T-cell (primary cell): ENCODE results near the gene SIRPA. TPM values are rescaled to one million over a fixed set of nuclear protein-coding genes. Genes with fewer than 3 reads are reported as not detected.

Source experiments
- ATAC-seq, 4 experiments: fragments of 200-7000 bp in 3 of 4; fragments of 150-1000 bp in 1 of 4; cut with Tn5 transposase; replicated peaks in 1 of 4; 1 replicate in 3 of 4; 2 replicates in 1 of 4; pipeline ENCODE4 v1.10.0; 2021; ENCODE audit warnings: moderate library complexity in 3 of 4, mild to moderate bottlenecking in 2 of 4, moderate number of reproducible peaks in 1 of 4
- CTCF ChIA-PET, 2 donors: fragments of 300-600 bp; sonication (Branson Sonifier 250); formaldehyde crosslinking; loops; one replicate each; lab custom pipeline; 2022; ENCODE audit warnings: antibody characterized with exemption in 2 of 2; lab: Charles Lee
- POLR2A ChIA-PET, 2 donors: fragments of 300-600 bp; sonication (Branson Sonifier 250); formaldehyde crosslinking; loops; one replicate each; lab custom pipeline; 2022; ENCODE audit warnings: antibody characterized with exemption in 2 of 2; lab: Charles Lee
- DNase-seq, 35 experiments: peaks; one replicate each; pipeline versions ENCODE4 v3.0.0 to v3.0.0-alpha.2; 2013 to 2023
- H3K27ac ChIP-seq: one replicate; pipeline ENCODE4 v1.5.1; 2013; ENCODE audit warnings: low read length
- H3K27me3 ChIP-seq, 2 experiments: replicated peaks in 1 of 2; 1 replicate in 1 of 2; 2 replicates in 1 of 2; pipeline versions ENCODE4 v1.6.1 to v1.7.0; 2013; ENCODE audit warnings: low read length in 1 of 2, mixed read lengths in 1 of 2; ENCODE audit not compliant: control insufficient read depth in 2 of 2, insufficient read depth in 2 of 2; ENCODE audit errors: extremely low read depth in 1 of 2
- H3K36me3 ChIP-seq, 2 donors: 1 replicate in 1 of 2; 2 replicates in 1 of 2; pipeline versions ENCODE4 v1.6.1 to v1.7.0; 2013; ENCODE audit warnings: low read length in 1 of 2; ENCODE audit not compliant: control insufficient read depth in 2 of 2, insufficient read depth in 1 of 2; ENCODE audit errors: extremely low read depth in 1 of 2
- H3K4me1 ChIP-seq, 2 experiments: 1 replicate in 1 of 2; 2 replicates in 1 of 2; pipeline versions ENCODE4 v1.6.1 to v1.7.0; 2013; ENCODE audit warnings: low read length in 2 of 2, mixed read lengths in 1 of 2; ENCODE audit not compliant: insufficient read depth in 2 of 2, control insufficient read depth in 1 of 2; ENCODE audit errors: extremely low read depth in 1 of 2
- H3K4me3 ChIP-seq, 2 donors: 1 replicate in 1 of 2; 2 replicates in 1 of 2; pipeline versions ENCODE4 v1.5.1 to v1.7.0; 2013; ENCODE audit warnings: mild to moderate bottlenecking in 2 of 2, low read length in 1 of 2, moderate library complexity in 1 of 2; ENCODE audit not compliant: control insufficient read depth in 1 of 2; ENCODE audit errors: extremely low read depth in 1 of 2
- H3K9me3 ChIP-seq: 2 replicates; pipeline ENCODE4 v1.7.0; 2013
- H3K27ac Mint-ChIP-seq, 2 donors: one replicate each; pipeline ENCODE4 v1.8.0; 2020 to 2021; ENCODE audit warnings: mild to moderate bottlenecking in 2 of 2, mixed read lengths in 2 of 2
- H3K27me3 Mint-ChIP-seq, 2 donors: one replicate each; pipeline ENCODE4 v1.8.0; 2021 to 2022; ENCODE audit warnings: mixed read lengths in 2 of 2
- H3K36me3 Mint-ChIP-seq: one replicate; pipeline ENCODE4 v1.8.0; 2021; ENCODE audit warnings: mixed read lengths
- H3K4me1 Mint-ChIP-seq, 3 donors: one replicate each; pipeline ENCODE4 v1.8.0; 2020 to 2022; ENCODE audit warnings: mixed read lengths in 3 of 3, mild to moderate bottlenecking in 1 of 3
- H3K4me3 Mint-ChIP-seq, 3 donors: one replicate each; pipeline ENCODE4 v1.8.0; 2020 to 2022; ENCODE audit warnings: mild to moderate bottlenecking in 3 of 3, mixed read lengths in 3 of 3, moderate library complexity in 3 of 3
- H3K9me3 Mint-ChIP-seq, 3 donors: one replicate each; pipeline ENCODE4 v1.8.0; 2020 to 2022; ENCODE audit warnings: mixed read lengths in 3 of 3
- WGBS: methylation state at CpG from one replicate; pipeline ENCODE4 v1.1.5; 2013; ENCODE audit warnings: missing lambda C conversion rate; ENCODE audit not compliant: insufficient coverage; 5-methylcytosine and 5-hydroxymethylcytosine counted together
- total RNA-seq, 35 experiments: library from RNA in 6 of 35; stranded (reverse) in 6 of 35; fragments of 120-200 nt in 1 of 35; gene quantifications; one replicate each; pipeline versions ENCODE4 v1.2.1 to v1.2.4 and lab custom pipeline; 2013 to 2026

The SIRPA gene
- total RNA-seq, 5 donors from 2014 or later (not counting 1 experiment from before 2014, with no cell fraction given), result 0.15 to 0.72 (median 0.50) TPM; not detected in 1

DNA sequence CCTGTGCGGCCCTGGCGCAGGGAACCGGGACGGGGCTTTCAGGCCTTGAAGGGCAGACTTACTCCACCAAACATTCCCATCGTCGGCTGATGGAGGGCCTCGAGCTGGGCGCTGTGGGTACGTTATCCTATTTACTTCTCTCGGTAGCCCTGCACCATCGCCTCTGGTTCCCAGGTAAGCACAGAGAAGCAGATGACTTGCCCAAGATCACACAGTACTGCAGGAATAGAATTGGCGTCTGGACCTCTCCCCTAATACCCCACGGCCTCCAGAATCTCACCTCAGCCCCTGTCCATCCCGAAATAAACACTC, 52.3 kb downstream of the SIRPA start:
- no peaks in the 10 kb centered on the region for H3K36me3 ChIP-seq
- ATAC-seq, result no peak
- H3K4me3 ChIP-seq, result no peak overlapping the region
- H3K27me3 Mint-ChIP-seq, result peaks cover 45 to 47% of the 10 kb centered on the region in 2 donors
- H3K27ac ChIP-seq, result no peak overlapping the region
- no peaks in the 10 kb centered on the region for H3K4me1 ChIP-seq
- peaks cover 0 to 3% (median 0%) of the 10 kb centered on the region in 3 donors for H3K4me1 Mint-ChIP-seq
- 68% methylated on average over 14 of the region's 14 CpGs for WGBS
- no peak overlapping the region for H3K27ac Mint-ChIP-seq
- POLR2A ChIA-PET, result no interaction called here
- CTCF ChIA-PET, result no interaction called here
- H3K4me3 Mint-ChIP-seq, result no peak overlapping the region
- DNase-seq, result no peak
- H3K9me3 Mint-ChIP-seq, result no peaks in the 10 kb centered on the region
- no peaks in the 10 kb centered on the region for H3K36me3 Mint-ChIP-seq
- no peaks in the 10 kb centered on the region for H3K9me3 ChIP-seq
- H3K27me3 ChIP-seq, result peaks cover 0 to 45% of the 10 kb centered on the region in 2 experiments

GRCh38 chr20:1949347-1950100, 54.3 kb downstream of the SIRPA start:
- Histone ChIP-seq H3K27ac (no peak overlapping the region), H3K9me3 (no peaks in the 10 kb centered on the region), H3K4me3 (no peak overlapping the region), H3K36me3 (no peaks in the 10 kb centered on the region), H3K27me3 (peaks cover 0 to 38% of the 10 kb centered on the region in 2 experiments), H3K4me1 (no peaks in the 10 kb centered on the region)
- POLR2A ChIA-PET, result no interaction called here
- ATAC-seq, result no peak
- Mint-ChIP-seq H3K36me3 (no peaks in the 10 kb centered on the region), H3K4me3 (no peak overlapping the region), H3K27me3 (peaks cover 28 to 34% of the 10 kb centered on the region in 2 donors), H3K4me1 (peaks cover 0 to 6% (median 0%) of the 10 kb centered on the region in 3 donors), H3K9me3 (no peaks in the 10 kb centered on the region), H3K27ac (no peak overlapping the region)
- 56% methylated on average over 1 of the region's 2 CpGs for WGBS
- no peak for DNase-seq
- CTCF ChIA-PET, result no interaction called here

- H3K36me3 ChIP-seq, result no peaks in the 10 kb centered on the region
- ChIA-PET POLR2A (no interaction called here), CTCF (no interaction called here)
- ATAC-seq (no peak), DNase-seq (no peak)
- Mint-ChIP-seq H3K27me3 (peaks cover 24 to 27% of the 10 kb centered on the region in 2 donors), H3K4me3 (no peak overlapping the region), H3K4me1 (peaks cover 0 to 6% (median 0%) of the 10 kb centered on the region in 3 donors), H3K27ac (no peak overlapping the region), H3K36me3 (no peaks in the 10 kb centered on the region), H3K9me3 (no peaks in the 10 kb centered on the region)
- no peak overlapping the region for H3K4me3 ChIP-seq
- H3K27ac ChIP-seq, result no peak overlapping the region
- no peaks in the 10 kb centered on the region for H3K9me3 ChIP-seq
- no peaks in the 10 kb centered on the region for H3K4me1 ChIP-seq
- peaks cover 0 to 26% of the 10 kb centered on the region in 2 experiments for H3K27me3 ChIP-seq
- WGBS, result 85% methylated on average over 7 of the region's 7 CpGs
Observed at GRCh38 chr20:1950836-1951235, 55.6 kb downstream of the SIRPA start.

GRCh38 chr20:1951436-1952115, 56.4 kb downstream of the SIRPA start:
- no peaks in the 10 kb centered on the region for H3K36me3 ChIP-seq
- Mint-ChIP-seq H3K36me3 (no peaks in the 10 kb centered on the region), H3K27me3 (peaks cover 22 to 24% of the 10 kb centered on the region in 2 donors), H3K9me3 (no peaks in the 10 kb centered on the region), H3K4me1 (peaks cover 0 to 6% (median 0%) of the 10 kb centered on the region in 3 donors), H3K27ac (no peak overlapping the region), H3K4me3 (no peak overlapping the region)
- no peak overlapping the region for H3K4me3 ChIP-seq
- ChIA-PET CTCF (interaction anchor here in 1 of 2 donors (0.5 kb wide), 1 partner anchor 219 kb away, joined by 6 read pairs; no protein-coding TSS in a partner anchor), POLR2A (interaction anchor here in 1 of 2 donors (0.6 kb wide), 1 partner anchor 992 kb away, joined by 7 read pairs; no protein-coding TSS in a partner anchor)
- H3K27me3 ChIP-seq, result peaks cover 0 to 22% of the 10 kb centered on the region in 2 experiments
- H3K27ac ChIP-seq, result no peak overlapping the region
- no peak for DNase-seq
- 84% methylated on average over 6 of the region's 11 CpGs for WGBS
- H3K4me1 ChIP-seq, result no peaks in the 10 kb centered on the region
- no peaks in the 10 kb centered on the region for H3K9me3 ChIP-seq
- ATAC-seq, result no peak

DNA sequence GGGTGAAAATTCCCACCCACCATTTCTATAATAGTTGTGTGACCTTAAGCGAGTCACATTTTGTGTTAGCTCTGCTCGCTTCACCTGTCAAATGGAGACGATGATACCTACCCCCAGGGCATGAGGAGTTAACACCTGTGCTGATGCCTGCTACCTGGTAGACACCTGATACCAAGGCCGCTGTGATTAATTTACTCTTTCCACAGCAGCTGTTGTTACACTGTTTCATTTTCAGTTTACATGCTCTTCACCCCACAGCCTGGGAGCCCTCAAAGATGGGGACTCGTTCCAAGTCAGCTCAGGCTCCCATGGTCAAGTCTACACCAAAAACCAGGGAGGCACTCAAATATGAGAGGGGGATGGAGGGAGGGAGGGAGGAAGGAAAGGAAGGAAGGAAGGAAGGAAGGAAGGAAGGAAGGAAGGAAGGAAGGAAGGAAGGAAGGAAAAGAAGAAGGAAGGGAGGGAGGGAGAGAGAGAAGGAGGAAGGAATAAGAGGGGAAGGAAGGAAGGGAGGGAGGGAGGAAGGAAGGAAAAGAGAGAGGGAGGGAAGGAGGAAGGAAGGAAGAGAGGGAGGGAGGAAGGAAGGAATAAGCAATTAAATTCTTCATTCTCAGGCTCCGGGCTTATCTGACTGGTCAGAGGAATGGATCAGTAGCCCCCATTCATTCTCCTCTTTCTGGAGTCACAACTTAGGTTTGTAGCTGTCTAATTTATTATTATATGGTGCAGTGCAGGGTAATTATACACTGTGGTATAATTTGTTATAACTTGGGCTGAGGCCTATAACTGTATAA, 57.7 kb downstream of the SIRPA start:
- H3K36me3 ChIP-seq, result no peaks in the 10 kb centered on the region
- H3K4me3 Mint-ChIP-seq, result no peak overlapping the region
- H3K27ac Mint-ChIP-seq, result no peak overlapping the region
- ChIA-PET CTCF (no interaction called here), POLR2A (no interaction called here)
- H3K9me3 Mint-ChIP-seq, result no peaks in the 10 kb centered on the region
- H3K27ac ChIP-seq, result no peak overlapping the region
- no peak for ATAC-seq
- WGBS, result no CpG with 5 or more reads among the region's 6 CpGs
- peaks cover 14 to 17% of the 10 kb centered on the region in 2 donors for H3K27me3 Mint-ChIP-seq
- DNase-seq, result no peak
- H3K36me3 Mint-ChIP-seq, result no peaks in the 10 kb centered on the region
- no peak overlapping the region for H3K4me3 ChIP-seq
- H3K4me1 ChIP-seq, result no peaks in the 10 kb centered on the region
- H3K9me3 ChIP-seq, result no peaks in the 10 kb centered on the region
- H3K4me1 Mint-ChIP-seq, result peaks cover 0 to 3% (median 0%) of the 10 kb centered on the region in 3 donors
- H3K27me3 ChIP-seq, result peaks cover 0 to 13% of the 10 kb centered on the region in 2 experiments

GRCh38 chr20:1953621-1954020, 58.4 kb downstream of the SIRPA start:
- CTCF ChIA-PET, result interaction anchor here in 1 of 2 donors (0.6 kb wide), 1 partner anchor 227 kb away, joined by 4 read pairs; no protein-coding TSS in a partner anchor
- H3K27ac ChIP-seq, result no peak overlapping the region

More at GRCh38 chr20:1953621-1954020, 58.4 kb downstream of the SIRPA start:
- Histone ChIP-seq H3K4me1 (no peaks in the 10 kb centered on the region), H3K27me3 (peaks cover 0 to 13% of the 10 kb centered on the region in 2 experiments), H3K4me3 (no peak overlapping the region), H3K9me3 (no peaks in the 10 kb centered on the region), H3K36me3 (no peaks in the 10 kb centered on the region)
- Mint-ChIP-seq H3K4me1 (peaks cover 0 to 3% (median 0%) of the 10 kb centered on the region in 3 donors), H3K4me3 (no peak overlapping the region), H3K9me3 (no peaks in the 10 kb centered on the region), H3K36me3 (no peaks in the 10 kb centered on the region), H3K27ac (no peak overlapping the region), H3K27me3 (peaks cover 10 to 13% of the 10 kb centered on the region in 2 donors)
- no peak for ATAC-seq
- WGBS, result 90% methylated on average over 2 of the region's 5 CpGs
- POLR2A ChIA-PET, result no interaction called here
- DNase-seq, result no peak
